Adrenal gland (tissue), 5 donors: ENCODE data around the gene GPAT3.

Source experiments
- CTCF ChIP-seq, 6 experiments: fragments of 450-650 bp in 4 of 6; fragments of 200-600 bp in 2 of 6; sonication (generic) in 1 of 6; IDR thresholded peaks; 1 replicate in 5 of 6; 2 replicates in 1 of 6; pipeline versions ENCODE4 v1.5.1 to v1.8.0; 2016 to 2021; ENCODE audit warnings: antibody characterized with exemption in 6 of 6, mild to moderate bottlenecking in 2 of 6, moderate library complexity in 1 of 6
- POLR2A ChIP-seq, 2 donors: fragments of 450-650 bp; IDR thresholded peaks; one replicate each; pipeline ENCODE4 v1.6.1; 2017; ENCODE audit warnings: antibody characterized with exemption in 2 of 2, mild to moderate bottlenecking in 2 of 2, moderate library complexity in 1 of 2
- donor health status: DM: no; HTN: no; CAD: no.

GRCh38 chr4:83591056-83591455, 55.1 kb downstream of the GPAT3 start:
- TF ChIP-seq POLR2A (IDR thresholded peaks at IDR 0.05) (no peak), CTCF (IDR thresholded peaks at IDR 0.05) (no peak)
